ENCODE data around the gene MICB.
"Not testable (repeated sequence)": the region's sequence is repeated elsewhere in the genome, so short reads cannot be mapped to it uniquely, and the experiment has no call there.

The MICB gene

DNA sequence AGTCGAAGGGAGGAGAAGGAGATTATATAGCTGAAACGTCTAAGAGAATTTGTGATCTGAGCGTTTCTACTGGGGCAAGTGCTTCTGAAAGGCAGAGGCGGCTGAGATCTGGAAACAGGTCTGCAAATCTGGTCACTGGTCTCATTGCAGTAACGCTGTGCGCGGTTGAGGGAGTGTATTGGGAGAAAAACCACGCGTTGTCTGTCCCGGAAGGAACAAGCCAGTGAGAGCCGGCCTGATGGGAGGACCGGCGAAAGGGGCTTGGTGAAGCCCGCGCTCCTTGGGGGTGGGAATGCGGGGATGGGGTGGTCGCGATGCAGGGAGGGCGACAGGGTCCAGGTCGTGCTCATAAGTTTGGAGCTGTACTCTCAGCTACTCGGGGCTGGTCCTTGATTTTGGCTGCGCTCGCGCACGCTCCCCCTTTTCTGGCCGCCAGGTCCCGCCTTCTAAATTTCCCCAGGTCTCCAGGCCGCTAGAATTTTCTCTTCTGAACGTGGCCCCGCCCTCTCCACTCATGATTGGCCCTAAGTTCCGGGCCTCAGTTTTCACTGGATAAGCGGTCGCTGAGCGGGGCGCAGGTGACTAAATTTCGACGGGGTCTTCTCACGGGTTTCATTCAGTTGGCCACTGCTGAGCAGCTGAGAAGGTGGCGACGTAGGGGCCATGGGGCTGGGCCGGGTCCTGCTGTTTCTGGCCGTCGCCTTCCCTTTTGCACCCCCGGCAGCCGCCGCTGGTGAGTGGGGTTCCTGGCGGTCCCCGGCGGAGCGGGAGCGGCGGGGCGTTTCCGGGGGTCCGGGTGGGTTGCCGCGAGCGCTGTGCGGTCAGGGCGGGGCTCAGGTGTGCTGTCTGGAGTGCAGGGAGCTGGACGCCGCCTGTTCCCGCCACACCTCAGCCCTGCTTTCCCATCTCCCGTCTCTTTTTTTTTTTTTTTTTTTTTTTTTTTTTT lies at the start of gene MICB:
MICB (plus strand) TSS at position 615 of the 946 bp plus-strand sequence; CDS start at position 664, 49 bp downstream.
- Mint-ChIP-seq H3K27me3 (no peaks in the 10 kb centered on the region), H3K36me3 (no peaks in the 10 kb centered on the region), H3K4me3 (peak within 1 kb of the TSS; percentile 95), H3K4me1 (ENCODE audit: low read depth) (peaks cover 60% of the 10 kb centered on the region), H3K27ac (peak within 1 kb of the TSS; percentile 93), H3K9me3 (ENCODE audit: low read depth) (no peaks in the 10 kb centered on the region)

- H3K36me3 Mint-ChIP-seq = peaks cover 3% of the 10 kb centered on the region
- no peak overlapping the region for H3K27ac Mint-ChIP-seq
- H3K4me3 Mint-ChIP-seq = no peak overlapping the region
- peaks cover 8% of the 10 kb centered on the region for H3K9me3 Mint-ChIP-seq (ENCODE audit: low read depth)
- H3K27me3 Mint-ChIP-seq = no peaks in the 10 kb centered on the region
- H3K4me1 Mint-ChIP-seq (ENCODE audit: low read depth) = no peaks in the 10 kb centered on the region
These were observed 47.2 kb upstream of the MICB start for GRCh38 chr6:31450751-31451150.

DNA sequence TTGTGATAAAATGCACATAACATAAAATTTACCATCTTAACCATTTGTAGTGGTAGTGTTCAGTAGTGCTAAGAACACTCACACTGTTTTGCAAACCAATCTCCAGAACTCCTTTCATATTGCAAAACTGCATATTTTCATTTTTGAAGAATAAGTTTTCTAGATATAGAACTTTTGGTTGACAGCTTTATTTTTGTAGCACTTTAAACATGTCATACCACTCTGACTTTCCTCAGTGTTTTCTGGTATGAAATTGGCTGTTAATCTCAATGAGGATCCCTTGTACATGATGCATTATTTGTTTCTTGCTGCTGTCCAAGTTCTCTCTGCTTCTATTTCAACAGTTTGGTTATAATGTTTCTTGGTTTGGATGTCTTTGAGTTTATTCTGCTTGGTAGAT lies 45.1 kb upstream of the MICB start:
- H3K9me3 Mint-ChIP-seq (ENCODE audit: low read depth) = peaks cover 8% of the 10 kb centered on the region
- no peak overlapping the region for H3K27ac Mint-ChIP-seq

GRCh38 chr6:31453259-31453658 lies 44.7 kb upstream of the MICB start:
- H3K36me3 Mint-ChIP-seq = peaks cover 3% of the 10 kb centered on the region
- H3K4me3 Mint-ChIP-seq = no peak overlapping the region
- no peaks in the 10 kb centered on the region for H3K4me1 Mint-ChIP-seq (ENCODE audit: low read depth)
- no peaks in the 10 kb centered on the region for H3K27me3 Mint-ChIP-seq
- H3K9me3 Mint-ChIP-seq (ENCODE audit: low read depth) = peaks cover 8% of the 10 kb centered on the region
- H3K27ac Mint-ChIP-seq = no peak overlapping the region

More for the DNA sequence above, 45.1 kb upstream of the MICB start:
- Mint-ChIP-seq H3K36me3 (peaks cover 3% of the 10 kb centered on the region), H3K4me3 (no peak overlapping the region), H3K27me3 (no peaks in the 10 kb centered on the region), H3K4me1 (ENCODE audit: low read depth) (no peaks in the 10 kb centered on the region)

DNA sequence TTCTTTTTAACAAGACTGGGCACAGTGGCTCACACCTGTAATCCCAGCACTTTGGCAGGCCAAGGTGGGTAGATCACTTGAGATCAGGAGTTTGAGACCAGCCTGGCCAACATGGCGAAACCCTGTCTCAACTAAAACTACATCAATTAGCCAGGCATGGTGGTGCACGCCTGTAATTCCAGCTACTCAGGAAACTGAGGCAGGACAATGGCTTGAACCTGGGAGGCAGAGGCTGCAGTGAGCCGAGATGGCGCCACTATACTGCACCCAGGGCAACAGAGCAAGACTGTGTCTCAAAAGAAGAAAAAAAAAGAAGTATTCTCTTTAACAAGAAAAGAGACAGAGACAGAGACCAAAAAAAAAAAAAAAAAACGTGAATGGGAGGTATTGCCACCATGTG lies 38.1 kb upstream of the MICB start:
- not testable (repeated sequence) for H3K36me3 Mint-ChIP-seq; H3K27me3 Mint-ChIP-seq; H3K9me3 Mint-ChIP-seq (ENCODE audit: low read depth); H3K27ac Mint-ChIP-seq; H3K4me3 Mint-ChIP-seq
- H3K4me1 Mint-ChIP-seq (ENCODE audit: low read depth) = peaks cover 24% of the 10 kb centered on the region

GRCh38 chr6:31460361-31461025 lies 37.5 kb upstream of the MICB start:
- no peak overlapping the region for H3K27ac Mint-ChIP-seq
- no peaks in the 10 kb centered on the region for H3K27me3 Mint-ChIP-seq
- H3K4me3 Mint-ChIP-seq = no peak overlapping the region
- H3K9me3 Mint-ChIP-seq (ENCODE audit: low read depth) = no peaks in the 10 kb centered on the region
- H3K36me3 Mint-ChIP-seq = peaks cover 16% of the 10 kb centered on the region
- peaks cover 30% of the 10 kb centered on the region for H3K4me1 Mint-ChIP-seq (ENCODE audit: low read depth)

DNA sequence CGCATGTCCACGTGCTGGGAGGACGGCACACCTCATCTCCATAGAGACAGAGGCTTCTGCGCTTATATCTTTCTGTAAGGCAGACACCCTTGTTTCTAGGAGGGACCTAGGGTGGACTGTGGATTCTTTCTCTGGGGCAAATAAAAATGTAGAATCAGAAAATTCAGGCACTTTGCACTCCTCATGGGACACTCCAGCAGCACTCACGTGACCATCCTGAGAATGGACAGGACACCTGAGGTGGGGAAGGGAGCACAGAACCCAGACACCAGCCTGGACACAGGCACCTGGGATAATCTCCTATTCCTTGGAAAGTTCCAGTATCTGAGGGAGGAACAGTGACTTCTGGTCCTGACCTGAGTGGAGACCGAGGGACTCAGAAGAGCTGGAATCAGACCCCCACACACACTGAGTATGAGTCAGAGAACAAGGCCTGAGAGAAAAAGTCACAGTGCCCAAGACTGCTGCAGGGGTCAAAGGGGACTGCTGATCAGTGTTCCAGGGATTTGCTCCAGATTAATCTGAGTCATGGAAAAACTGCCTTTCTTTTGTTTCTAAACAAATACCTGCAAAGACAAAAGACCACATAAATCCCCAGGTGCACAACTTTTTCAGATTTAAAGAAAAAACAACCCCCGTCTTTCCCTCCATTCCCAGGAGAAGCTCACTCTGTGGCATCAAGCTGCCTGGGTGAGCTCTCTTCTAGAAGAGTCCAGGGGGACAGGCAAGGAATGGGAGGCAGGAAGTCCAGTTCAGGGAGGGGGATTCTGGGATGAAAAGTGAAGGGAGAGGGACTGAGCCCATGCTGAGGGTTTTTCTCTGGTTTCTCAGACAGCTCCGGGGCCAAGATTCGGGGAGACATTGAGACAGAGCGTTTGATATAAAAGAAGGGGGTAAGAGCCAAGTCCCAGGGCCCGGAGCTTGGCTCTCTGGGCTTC lies 35.6 kb upstream of the MICB start:
- H3K27me3 Mint-ChIP-seq = no peaks in the 10 kb centered on the region
- peak overlapping the region; percentile 98 for H3K4me3 Mint-ChIP-seq
- H3K9me3 Mint-ChIP-seq (ENCODE audit: low read depth) = no peaks in the 10 kb centered on the region
- H3K27ac Mint-ChIP-seq = peak overlapping the region; percentile 96
- H3K36me3 Mint-ChIP-seq = peaks cover 16% of the 10 kb centered on the region
- H3K4me1 Mint-ChIP-seq (ENCODE audit: low read depth) = peaks cover 48% of the 10 kb centered on the region

DNA sequence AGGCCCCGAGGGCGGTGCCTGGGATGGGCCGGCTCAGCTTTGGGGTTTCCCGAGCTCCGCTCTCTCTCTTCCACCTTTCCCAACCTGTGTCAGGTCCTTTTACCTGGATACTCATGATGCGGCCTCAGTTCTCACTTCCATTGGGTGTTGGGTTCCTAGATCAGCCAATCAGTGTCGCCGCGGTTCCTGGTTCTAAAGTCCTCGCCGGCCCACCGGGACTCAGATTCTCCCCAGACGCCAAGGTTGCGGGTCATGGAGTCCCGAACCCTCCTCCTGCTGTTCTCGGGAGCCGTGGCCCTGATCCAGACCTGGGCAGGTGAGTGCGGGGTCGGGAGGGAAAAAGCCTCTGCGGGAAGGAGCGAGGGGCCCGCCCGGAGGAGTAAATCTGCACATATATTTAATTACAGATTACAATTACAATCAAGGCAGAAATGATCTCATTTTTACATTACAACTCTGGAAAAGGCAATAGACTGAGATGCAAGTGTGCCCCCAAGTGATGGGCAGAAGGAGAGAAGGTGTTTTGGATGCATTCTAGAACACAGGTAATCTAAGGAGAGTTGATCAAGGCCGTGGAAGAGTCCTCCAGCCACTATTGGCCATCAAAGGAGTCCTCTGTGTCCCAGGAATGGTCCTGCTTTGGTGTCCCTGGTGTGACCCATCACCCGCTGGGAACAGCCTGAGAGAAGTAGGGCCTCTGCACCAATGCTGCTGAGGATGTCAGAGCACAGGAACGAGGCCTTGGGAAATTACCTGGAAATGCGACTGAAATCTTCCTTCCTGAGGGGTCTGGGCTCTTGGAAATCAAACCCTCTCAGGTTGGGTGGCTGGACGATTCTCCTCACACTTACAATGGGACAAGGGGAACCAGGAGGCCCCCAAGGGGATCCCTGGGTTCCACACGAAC lies 34.7 kb upstream of the MICB start:
- Mint-ChIP-seq H3K36me3 (peaks cover 16% of the 10 kb centered on the region), H3K4me1 (ENCODE audit: low read depth) (peaks cover 57% of the 10 kb centered on the region), H3K9me3 (ENCODE audit: low read depth) (no peaks in the 10 kb centered on the region), H3K27ac (peak overlapping the region; percentile 96), H3K27me3 (no peaks in the 10 kb centered on the region), H3K4me3 (peak overlapping the region; percentile 98)

DNA sequence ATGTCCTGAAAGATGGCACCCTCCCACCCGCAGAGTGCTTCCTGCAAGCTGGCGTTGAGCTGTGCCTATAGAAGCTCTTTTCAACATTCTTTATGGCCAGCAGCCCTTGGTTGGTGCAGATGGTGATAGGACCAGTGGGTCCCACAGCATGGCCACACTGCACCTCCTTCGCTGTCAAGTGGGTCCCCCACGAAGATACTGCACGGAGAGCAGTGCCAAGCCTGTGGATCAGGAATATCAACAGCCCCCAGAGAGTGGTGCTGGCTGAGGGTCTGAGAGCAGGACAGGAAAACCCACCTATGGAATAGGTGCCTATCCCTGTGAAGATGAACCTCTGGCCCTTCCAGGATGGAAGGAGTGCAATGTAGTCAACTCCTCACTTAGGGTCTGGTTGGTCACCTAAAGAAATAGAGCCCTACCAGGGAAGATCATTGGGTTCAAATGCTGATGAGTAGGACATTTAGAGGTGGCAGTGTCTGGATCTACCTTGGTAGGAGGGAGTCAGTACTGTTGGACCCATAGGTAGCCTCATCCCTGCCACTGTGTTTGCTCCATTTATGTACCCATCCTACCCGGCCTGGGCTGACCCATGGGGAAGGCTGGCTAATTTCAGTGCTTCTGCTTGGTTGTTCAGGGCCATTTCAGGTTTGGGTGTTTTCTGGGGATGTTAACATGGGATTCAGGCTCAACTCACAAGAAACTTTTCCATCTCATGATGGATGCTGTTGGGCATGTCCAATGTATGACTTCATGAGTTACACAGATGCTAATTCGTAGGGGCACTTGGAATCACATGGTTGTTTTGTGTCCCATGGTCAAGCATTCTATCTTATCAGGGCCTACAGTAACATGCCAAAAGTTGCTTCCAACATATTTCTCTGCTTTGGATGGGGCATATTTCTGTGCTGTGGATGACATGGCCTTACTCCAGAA lies 33.4 kb upstream of the MICB start:
- peak overlapping the region; percentile 98 for H3K4me3 Mint-ChIP-seq
- peak overlapping the region; percentile 96 for H3K27ac Mint-ChIP-seq
- no peaks in the 10 kb centered on the region for H3K27me3 Mint-ChIP-seq
- H3K9me3 Mint-ChIP-seq (ENCODE audit: low read depth) = no peaks in the 10 kb centered on the region
- peaks cover 16% of the 10 kb centered on the region for H3K36me3 Mint-ChIP-seq
- peaks cover 70% of the 10 kb centered on the region for H3K4me1 Mint-ChIP-seq (ENCODE audit: low read depth)

GRCh38 chr6:31465185-31465536 lies 32.8 kb upstream of the MICB start:
- Mint-ChIP-seq H3K36me3 (peaks cover 16% of the 10 kb centered on the region), H3K27ac (peak overlapping the region; percentile 96), H3K4me1 (ENCODE audit: low read depth) (peaks cover 77% of the 10 kb centered on the region), H3K9me3 (ENCODE audit: low read depth) (no peaks in the 10 kb centered on the region), H3K4me3 (peak overlapping the region; percentile 98), H3K27me3 (no peaks in the 10 kb centered on the region)

DNA sequence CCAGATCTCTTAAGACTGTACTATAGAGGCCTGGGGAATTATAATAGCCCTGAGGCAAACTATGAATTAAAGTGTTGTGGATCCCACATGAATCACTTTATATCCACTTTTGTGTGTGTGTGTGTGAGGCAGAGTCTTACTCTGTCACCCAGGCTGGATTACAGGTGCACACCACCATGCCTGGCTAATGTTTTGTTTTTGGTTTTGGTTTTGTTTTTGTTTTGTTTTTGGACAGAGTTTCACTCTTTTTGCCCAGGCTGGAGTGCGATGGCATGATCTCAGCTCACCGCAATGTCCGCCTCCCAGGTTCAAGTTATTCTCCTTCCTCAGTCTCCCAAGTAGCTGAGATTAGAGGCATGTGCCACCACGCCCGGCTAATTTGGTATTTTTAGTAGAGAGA lies 32.2 kb upstream of the MICB start:
- Mint-ChIP-seq H3K4me1 (ENCODE audit: low read depth) (peaks cover 82% of the 10 kb centered on the region), H3K9me3 (ENCODE audit: low read depth) (no peaks in the 10 kb centered on the region), H3K27ac (peak overlapping the region; percentile 96), H3K27me3 (no peaks in the 10 kb centered on the region), H3K36me3 (peaks cover 16% of the 10 kb centered on the region), H3K4me3 (peak overlapping the region; percentile 98)

DNA sequence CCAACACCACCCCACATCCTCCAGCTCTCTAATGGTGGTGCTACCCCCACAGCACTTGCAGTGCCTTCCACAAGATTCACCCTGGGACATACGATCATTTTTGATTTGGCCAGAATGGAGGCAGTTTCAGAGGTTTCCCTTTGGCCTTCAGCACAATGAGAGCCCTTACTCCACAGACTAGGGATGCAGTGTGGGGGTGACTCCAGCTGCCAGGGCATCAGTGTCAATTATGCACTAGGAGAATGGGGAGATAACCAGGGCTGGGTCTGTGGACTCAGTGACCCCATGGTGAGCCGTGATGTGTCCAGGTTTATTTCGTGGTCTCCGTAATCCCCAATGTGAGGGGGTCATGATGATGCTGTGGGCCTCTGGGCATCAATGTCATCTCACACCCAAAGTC lies 31.5 kb upstream of the MICB start:
- Mint-ChIP-seq H3K27me3 (no peaks in the 10 kb centered on the region), H3K9me3 (ENCODE audit: low read depth) (no peaks in the 10 kb centered on the region), H3K4me1 (ENCODE audit: low read depth) (peaks cover 86% of the 10 kb centered on the region), H3K27ac (peak overlapping the region; percentile 96), H3K36me3 (peaks cover 16% of the 10 kb centered on the region), H3K4me3 (peak overlapping the region; percentile 98)

DNA sequence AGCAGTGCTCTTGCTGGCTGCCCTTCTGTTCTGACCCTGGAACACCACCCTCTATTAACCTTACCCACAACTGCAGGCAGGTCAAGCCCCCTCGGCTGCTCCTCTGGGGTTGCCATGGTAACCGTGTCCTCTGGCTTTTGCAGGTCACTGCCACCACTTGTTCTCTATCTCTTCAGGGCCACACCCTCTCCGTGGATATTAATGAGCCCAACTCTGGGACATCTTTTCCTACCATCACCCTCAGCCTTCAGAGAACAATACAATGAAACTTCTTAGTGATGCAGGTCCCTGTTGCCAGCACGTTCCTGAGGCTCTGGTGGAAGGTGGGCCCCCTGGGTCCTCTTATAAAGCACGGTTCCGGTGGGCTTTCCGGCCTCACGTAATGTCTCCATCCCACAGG lies 30.8 kb upstream of the MICB start:
- peak overlapping the region; percentile 98 for H3K4me3 Mint-ChIP-seq
- peak overlapping the region; percentile 50 for H3K27ac Mint-ChIP-seq
- peaks cover 16% of the 10 kb centered on the region for H3K36me3 Mint-ChIP-seq
- no peaks in the 10 kb centered on the region for H3K9me3 Mint-ChIP-seq (ENCODE audit: low read depth)
- peaks cover 89% of the 10 kb centered on the region for H3K4me1 Mint-ChIP-seq (ENCODE audit: low read depth)
- no peaks in the 10 kb centered on the region for H3K27me3 Mint-ChIP-seq
